Activated naive CD8-positive, alpha-beta T cell treated with anti-CD3 and anti-CD28 coated beads, Interleukin-2, amount 50 U/mL, for 24 hours (primary cell): ENCODE results near the gene CACNA1B.

Source experiments
- ATAC-seq: fragments of 150-1000 bp; cut with Tn5 transposase; one replicate; pipeline ENCODE4 v1.10.0; 2021
- DNase-seq: peaks from one replicate; pipeline ENCODE4 v3.0.0; 2021
- H3K27ac Mint-ChIP-seq: one replicate; pipeline ENCODE4 v1.8.0; 2021; ENCODE audit warnings: mild to moderate bottlenecking, mixed read lengths
- H3K27me3 Mint-ChIP-seq: one replicate; pipeline ENCODE4 v1.8.0; 2021; ENCODE audit warnings: mixed read lengths
- H3K36me3 Mint-ChIP-seq: one replicate; pipeline ENCODE4 v1.8.0; 2021; ENCODE audit warnings: low read depth, mixed read lengths
- H3K4me1 Mint-ChIP-seq: one replicate; pipeline ENCODE4 v1.8.0; 2021; ENCODE audit warnings: mixed read lengths
- H3K4me3 Mint-ChIP-seq: one replicate; pipeline ENCODE4 v1.8.0; 2021; ENCODE audit warnings: mild to moderate bottlenecking, moderate library complexity, mixed read lengths
- H3K9me3 Mint-ChIP-seq: one replicate; pipeline ENCODE4 v1.8.0; 2021; ENCODE audit warnings: mixed read lengths

CACNA1B gene

GRCh38 chr9:137916540-137916939 lies 39.0 kb downstream of the CACNA1B start:
- DNase-seq = no peak
- Mint-ChIP-seq H3K36me3 (no peaks in the 10 kb centered on the region), H3K9me3 (no peaks in the 10 kb centered on the region), H3K4me3 (no peak overlapping the region), H3K4me1 (no peaks in the 10 kb centered on the region), H3K27ac (no peak overlapping the region), H3K27me3 (peaks cover 4% of the 10 kb centered on the region)
- no peak for ATAC-seq

DNA sequence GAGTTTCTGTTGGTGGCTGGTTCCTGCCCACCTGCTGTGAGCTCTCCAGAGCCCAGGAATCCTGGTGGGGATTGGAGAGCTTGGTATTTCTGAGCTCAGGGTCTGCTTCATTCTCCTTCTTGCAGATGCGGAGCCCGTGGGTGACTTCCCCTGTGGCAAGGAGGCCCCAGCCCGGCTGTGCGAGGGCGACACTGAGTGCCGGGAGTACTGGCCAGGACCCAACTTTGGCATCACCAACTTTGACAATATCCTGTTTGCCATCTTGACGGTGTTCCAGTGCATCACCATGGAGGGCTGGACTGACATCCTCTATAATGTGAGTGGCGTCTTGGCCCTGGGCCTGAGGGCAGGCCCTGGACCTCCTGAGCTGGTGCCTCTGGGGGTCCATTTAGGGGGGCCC lies 39.5 kb downstream of the CACNA1B start:
- H3K27me3 Mint-ChIP-seq = peaks cover 4% of the 10 kb centered on the region

GRCh38 chr9:137917795-137918194 lies 40.2 kb downstream of the CACNA1B start:
- Mint-ChIP-seq H3K4me3 (no peak overlapping the region), H3K4me1 (no peaks in the 10 kb centered on the region), H3K9me3 (no peaks in the 10 kb centered on the region), H3K27ac (no peak overlapping the region), H3K27me3 (peaks cover 4% of the 10 kb centered on the region), H3K36me3 (no peaks in the 10 kb centered on the region)
- no peak for DNase-seq
- no peak for ATAC-seq

More for the DNA sequence above, 39.5 kb downstream of the CACNA1B start:
- DNase-seq = no peak
- H3K9me3 Mint-ChIP-seq = no peaks in the 10 kb centered on the region
- H3K36me3 Mint-ChIP-seq = no peaks in the 10 kb centered on the region
- H3K4me3 Mint-ChIP-seq = no peak overlapping the region
- ATAC-seq = no peak
- H3K4me1 Mint-ChIP-seq = no peaks in the 10 kb centered on the region
- H3K27ac Mint-ChIP-seq = no peak overlapping the region

DNA sequence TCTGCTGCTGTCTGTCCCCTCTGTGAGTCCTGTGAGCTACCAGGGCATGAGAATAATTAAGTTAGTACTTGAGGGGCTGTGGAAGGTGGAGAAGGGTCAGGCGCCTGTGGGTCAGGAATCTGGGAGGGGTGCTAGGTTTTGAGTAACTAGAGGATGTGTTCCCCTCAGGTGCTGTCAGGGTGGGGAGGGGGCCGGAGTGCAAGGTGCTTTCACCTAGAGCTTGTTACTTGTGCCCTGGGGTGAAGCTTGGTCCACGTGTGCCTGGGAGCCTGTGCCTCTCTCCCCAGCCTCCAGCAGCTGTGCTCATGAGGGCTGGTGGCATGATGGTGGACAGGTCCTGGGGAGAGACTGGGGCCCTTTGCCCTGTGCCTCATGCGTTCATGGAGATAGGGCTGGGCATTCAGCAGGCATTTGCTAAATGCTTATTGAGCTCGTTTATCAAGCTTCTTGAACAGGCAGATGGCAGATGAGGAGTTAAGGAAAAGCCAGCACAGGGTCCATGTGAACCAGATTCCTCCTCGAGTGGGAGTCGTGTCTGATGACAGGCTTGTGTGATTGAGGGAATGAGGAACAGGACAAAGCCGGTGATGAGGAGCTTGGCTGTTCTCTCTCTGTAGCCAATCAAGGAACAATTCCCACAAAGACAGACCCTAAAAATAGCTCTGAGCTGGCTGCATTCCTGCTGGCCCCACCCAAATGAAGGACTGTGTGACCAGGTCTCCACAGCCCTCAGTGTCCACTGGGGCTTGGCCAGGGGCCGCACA lies 40.9 kb downstream of the CACNA1B start:
- no peak for ATAC-seq
- no peak overlapping the region for H3K4me3 Mint-ChIP-seq
- no peak overlapping the region for H3K27ac Mint-ChIP-seq
- peaks cover 4% of the 10 kb centered on the region for H3K27me3 Mint-ChIP-seq
- H3K4me1 Mint-ChIP-seq = no peaks in the 10 kb centered on the region
- DNase-seq = no peak
- no peaks in the 10 kb centered on the region for H3K9me3 Mint-ChIP-seq
- no peaks in the 10 kb centered on the region for H3K36me3 Mint-ChIP-seq

DNA sequence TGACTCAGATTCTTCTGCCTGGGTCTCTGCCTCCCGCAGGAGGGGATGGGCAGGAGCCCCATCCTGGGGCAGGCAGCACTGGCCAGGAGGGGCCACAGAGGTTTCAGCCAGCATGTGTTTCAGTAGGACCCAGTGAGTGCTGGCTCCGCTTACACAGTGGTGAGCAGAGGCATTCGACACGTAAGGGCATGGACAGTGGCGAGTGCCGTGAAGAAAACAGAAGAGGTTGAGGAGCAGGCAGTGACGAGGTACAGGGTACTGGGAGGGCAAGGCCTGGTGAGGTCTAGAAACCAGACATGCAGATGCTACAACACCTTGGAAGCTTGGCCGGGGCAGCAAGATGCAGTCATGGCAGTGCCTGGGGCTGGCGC lies 41.5 kb downstream of the CACNA1B start:
- H3K27ac Mint-ChIP-seq = no peak overlapping the region
- H3K4me3 Mint-ChIP-seq = no peak overlapping the region
- ATAC-seq = no peak
- peaks cover 4% of the 10 kb centered on the region for H3K27me3 Mint-ChIP-seq
- no peak for DNase-seq
- no peaks in the 10 kb centered on the region for H3K36me3 Mint-ChIP-seq
- no peaks in the 10 kb centered on the region for H3K4me1 Mint-ChIP-seq
- no peaks in the 10 kb centered on the region for H3K9me3 Mint-ChIP-seq

- Mint-ChIP-seq H3K9me3 (no peaks in the 10 kb centered on the region), H3K27me3 (peaks cover 2% of the 10 kb centered on the region)
Observed at GRCh38 chr9:137919649-137920141, 42.1 kb downstream of the CACNA1B start.

GRCh38 chr9:137920753-137921152 lies 43.2 kb downstream of the CACNA1B start:
- Mint-ChIP-seq H3K36me3 (no peaks in the 10 kb centered on the region), H3K27ac (no peak overlapping the region), H3K27me3 (peaks cover 1% of the 10 kb centered on the region), H3K4me1 (no peaks in the 10 kb centered on the region), H3K9me3 (no peaks in the 10 kb centered on the region), H3K4me3 (no peak overlapping the region)
- DNase-seq = no peak
- ATAC-seq = no peak

More at GRCh38 chr9:137919649-137920141, 42.1 kb downstream of the CACNA1B start:
- no peaks in the 10 kb centered on the region for H3K36me3 Mint-ChIP-seq
- H3K4me3 Mint-ChIP-seq = no peak overlapping the region
- no peak overlapping the region for H3K27ac Mint-ChIP-seq
- no peak for ATAC-seq
- no peak for DNase-seq
- no peaks in the 10 kb centered on the region for H3K4me1 Mint-ChIP-seq

DNA sequence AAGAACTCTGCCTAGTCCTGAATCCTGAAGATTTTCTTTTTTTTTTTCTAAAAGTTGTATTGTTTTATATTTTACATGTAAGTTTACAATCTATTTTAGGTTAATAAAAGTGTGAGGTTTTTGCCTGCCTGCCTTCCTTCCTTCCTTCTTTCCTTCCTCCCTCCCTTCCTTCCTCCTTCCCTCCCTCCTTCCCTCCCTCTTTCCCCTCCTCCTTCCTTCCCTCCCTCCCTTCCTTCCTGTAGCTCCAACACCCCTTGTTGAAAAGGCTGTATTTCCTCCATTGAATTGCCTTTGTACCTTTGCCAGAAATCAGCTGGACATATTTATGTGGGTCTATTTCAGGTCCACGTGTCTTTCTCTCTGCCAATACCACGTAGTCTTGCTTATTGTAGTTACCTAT lies 46.6 kb downstream of the CACNA1B start:
- no peak overlapping the region for H3K4me3 Mint-ChIP-seq
- no peak overlapping the region for H3K27ac Mint-ChIP-seq
- no peak for DNase-seq
- no peak for ATAC-seq
- H3K4me1 Mint-ChIP-seq = no peaks in the 10 kb centered on the region
- peaks cover 10% of the 10 kb centered on the region for H3K27me3 Mint-ChIP-seq
- H3K9me3 Mint-ChIP-seq = peaks cover 12% of the 10 kb centered on the region
- no peaks in the 10 kb centered on the region for H3K36me3 Mint-ChIP-seq

- no peaks in the 10 kb centered on the region for H3K4me1 Mint-ChIP-seq
- no peak overlapping the region for H3K27ac Mint-ChIP-seq
- H3K27me3 Mint-ChIP-seq = peaks cover 12% of the 10 kb centered on the region
- H3K4me3 Mint-ChIP-seq = no peak overlapping the region
- ATAC-seq (no peak), DNase-seq (no peak)
- no peaks in the 10 kb centered on the region for H3K36me3 Mint-ChIP-seq
- peaks cover 12% of the 10 kb centered on the region for H3K9me3 Mint-ChIP-seq
Observed at GRCh38 chr9:137924761-137925369, 47.3 kb downstream of the CACNA1B start.

DNA sequence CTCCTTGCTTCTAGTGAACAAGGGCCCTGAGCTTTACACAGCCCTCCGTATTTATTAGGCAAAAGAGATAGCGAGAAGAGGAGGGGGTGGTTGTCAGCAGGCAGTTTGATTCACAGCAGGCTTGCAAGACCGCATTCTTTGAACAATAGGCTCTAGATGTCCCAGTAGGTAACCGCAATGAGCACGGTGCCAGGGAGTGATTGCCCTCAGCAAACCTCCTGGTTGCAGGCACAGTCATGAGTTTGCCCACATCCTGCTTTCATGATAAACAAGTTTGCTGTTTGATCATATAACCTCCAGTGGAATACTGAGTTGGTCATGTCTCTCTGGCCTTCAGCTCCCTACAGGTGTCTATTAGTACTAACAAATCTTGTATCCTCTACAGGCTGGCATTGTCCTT lies 66.1 kb downstream of the CACNA1B start:
- DNase-seq (no peak), ATAC-seq (no peak)
- H3K36me3 Mint-ChIP-seq = peaks cover 1% of the 10 kb centered on the region

GRCh38 chr9:137945581-137945980 lies 68.0 kb downstream of the CACNA1B start:
- no peak overlapping the region for H3K4me3 Mint-ChIP-seq
- H3K27ac Mint-ChIP-seq = no peak overlapping the region
- ATAC-seq (no peak), DNase-seq (no peak)
- peaks cover 31% of the 10 kb centered on the region for H3K9me3 Mint-ChIP-seq
- H3K27me3 Mint-ChIP-seq = no peaks in the 10 kb centered on the region
- peaks cover 1% of the 10 kb centered on the region for H3K36me3 Mint-ChIP-seq
- no peaks in the 10 kb centered on the region for H3K4me1 Mint-ChIP-seq

More for the DNA sequence above, 66.1 kb downstream of the CACNA1B start:
- H3K4me1 Mint-ChIP-seq = no peaks in the 10 kb centered on the region
- peaks cover 35% of the 10 kb centered on the region for H3K9me3 Mint-ChIP-seq
- no peak overlapping the region for H3K4me3 Mint-ChIP-seq
- no peak overlapping the region for H3K27ac Mint-ChIP-seq
- peaks cover 3% of the 10 kb centered on the region for H3K27me3 Mint-ChIP-seq

GRCh38 chr9:137946993-137947392 lies 69.4 kb downstream of the CACNA1B start:
- no peak overlapping the region for H3K27ac Mint-ChIP-seq
- DNase-seq (no peak), ATAC-seq (no peak)
- H3K36me3 Mint-ChIP-seq = peaks cover 1% of the 10 kb centered on the region
- H3K9me3 Mint-ChIP-seq = peaks cover 31% of the 10 kb centered on the region
- H3K27me3 Mint-ChIP-seq = peaks cover 3% of the 10 kb centered on the region
- no peaks in the 10 kb centered on the region for H3K4me1 Mint-ChIP-seq
- no peak overlapping the region for H3K4me3 Mint-ChIP-seq

GRCh38 chr9:137948642-137949041 lies 71.1 kb downstream of the CACNA1B start:
- Mint-ChIP-seq H3K4me3 (no peak overlapping the region), H3K9me3 (peaks cover 20% of the 10 kb centered on the region), H3K27me3 (peaks cover 7% of the 10 kb centered on the region), H3K36me3 (peaks cover 1% of the 10 kb centered on the region), H3K27ac (no peak overlapping the region), H3K4me1 (no peaks in the 10 kb centered on the region)
- ATAC-seq (no peak), DNase-seq (no peak)

- Mint-ChIP-seq H3K27me3 (peaks cover 7% of the 10 kb centered on the region), H3K4me1 (no peaks in the 10 kb centered on the region), H3K4me3 (no peak overlapping the region), H3K27ac (no peak overlapping the region), H3K9me3 (peaks cover 15% of the 10 kb centered on the region), H3K36me3 (peaks cover 1% of the 10 kb centered on the region)
- no peak for DNase-seq
- ATAC-seq = no peak
Observed at GRCh38 chr9:137949260-137949659, 71.7 kb downstream of the CACNA1B start.

- Mint-ChIP-seq H3K27me3 (peaks cover 7% of the 10 kb centered on the region), H3K36me3 (no peaks in the 10 kb centered on the region), H3K9me3 (peaks cover 13% of the 10 kb centered on the region), H3K4me1 (no peaks in the 10 kb centered on the region), H3K27ac (no peak overlapping the region), H3K4me3 (no peak overlapping the region)
- ATAC-seq (no peak), DNase-seq (no peak)
Observed at GRCh38 chr9:137951107-137951506, 73.5 kb downstream of the CACNA1B start.
